Forelimb muscle (tissue), 1 donor: ENCODE data around the gene SERPINH1. TPM values are rescaled to one million over a fixed set of nuclear protein-coding genes. Genes with fewer than 3 reads are reported as not detected.

ENCODE experiments used
- DNase-seq: peaks from one replicate; pipeline ENCODE4 v3.0.0-alpha.2; 2013; ENCODE audit warnings: low read depth
- polyA plus RNA-seq: library from polyadenylated mRNA; unstranded; fragments of 120-200 nt; gene quantifications from one replicate; pipeline ENCODE4 v1.2.1, GENCODE V29; 2013; ENCODE audit not compliant: insufficient read length

The SERPINH1 gene
- polyA plus RNA-seq, 1 donor: 274 TPM

DNA sequence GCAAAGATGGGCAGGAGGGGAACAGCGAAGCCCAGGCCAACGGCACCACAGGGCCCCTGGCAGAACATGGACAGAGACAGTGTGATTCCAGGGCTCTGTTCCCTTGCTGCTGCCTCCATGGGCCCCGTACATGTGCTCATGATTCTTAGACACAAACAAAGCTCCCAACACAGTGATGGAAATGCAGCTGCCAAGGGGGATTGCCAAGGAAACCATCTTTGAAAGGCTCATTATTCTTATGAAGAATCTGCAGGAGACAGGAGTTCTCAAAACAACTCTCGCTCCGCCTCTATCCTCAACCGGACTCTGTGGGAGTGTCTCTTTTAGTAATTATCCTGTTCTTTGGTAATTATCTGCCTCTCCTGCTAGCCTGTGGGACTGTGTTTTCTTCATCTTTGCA, 32.2 kb downstream of the SERPINH1 start:
- DNase-seq: no peak

DNA sequence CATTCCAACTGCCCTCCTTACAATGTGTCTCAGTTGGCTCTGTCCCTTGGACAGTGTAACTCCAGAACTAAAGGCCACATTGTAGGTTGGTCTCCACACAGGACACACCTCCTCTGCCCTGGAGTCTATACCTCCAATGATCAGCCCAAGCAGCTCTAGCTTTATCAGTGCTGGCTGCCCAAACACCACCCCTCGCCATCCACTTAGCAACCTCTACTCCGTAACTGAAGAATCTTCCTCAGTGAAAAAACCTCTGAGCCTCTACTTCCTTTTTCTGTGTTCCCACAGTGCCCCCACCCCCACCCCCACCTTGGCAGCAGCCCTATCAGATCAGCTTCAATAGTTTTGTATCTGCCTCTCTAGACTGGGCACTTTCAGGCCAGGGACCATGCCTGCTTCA, 33.4 kb downstream of the SERPINH1 start:
- DNase-seq: no peak

DNA sequence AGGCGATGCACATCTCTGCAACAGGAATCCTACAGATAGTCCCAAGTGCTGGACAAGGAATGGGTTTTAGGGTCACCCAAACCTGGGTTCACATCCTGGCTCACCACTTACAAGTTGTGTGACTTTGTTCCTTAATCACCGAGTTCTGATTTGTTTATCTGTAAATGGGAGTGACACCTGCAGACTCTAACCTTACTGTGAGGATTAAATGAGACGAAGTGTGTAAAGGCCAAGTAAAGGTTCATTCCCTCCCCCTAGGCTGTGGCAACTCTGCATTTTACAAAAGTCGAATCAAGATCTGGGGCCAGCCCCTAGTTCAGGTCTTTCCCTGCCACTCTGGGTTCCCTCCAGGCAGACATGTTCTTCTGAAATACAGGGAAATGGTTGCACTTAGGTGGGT, 34.9 kb downstream of the SERPINH1 start:
- DNase-seq: no peak

DNA sequence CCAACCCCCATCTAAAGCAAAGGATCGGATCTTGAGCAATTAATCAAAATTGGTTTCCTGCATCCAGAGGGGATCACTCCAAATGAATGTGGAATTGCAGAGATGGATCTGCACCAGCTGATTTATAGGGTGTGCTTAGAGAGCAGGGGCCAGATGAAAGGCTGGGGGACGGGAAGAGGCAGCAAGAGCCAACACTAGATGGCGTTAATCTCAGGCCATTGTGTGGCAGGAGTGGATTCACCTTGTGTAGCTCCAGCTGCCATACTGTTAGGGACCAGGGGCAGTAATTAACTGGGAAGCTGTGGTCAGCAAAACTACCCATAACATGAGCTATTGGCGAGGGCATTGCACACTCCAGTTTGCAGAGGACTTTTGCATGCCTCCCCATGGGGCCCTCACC, 35.6 kb downstream of the SERPINH1 start:
- no peak for DNase-seq

DNA sequence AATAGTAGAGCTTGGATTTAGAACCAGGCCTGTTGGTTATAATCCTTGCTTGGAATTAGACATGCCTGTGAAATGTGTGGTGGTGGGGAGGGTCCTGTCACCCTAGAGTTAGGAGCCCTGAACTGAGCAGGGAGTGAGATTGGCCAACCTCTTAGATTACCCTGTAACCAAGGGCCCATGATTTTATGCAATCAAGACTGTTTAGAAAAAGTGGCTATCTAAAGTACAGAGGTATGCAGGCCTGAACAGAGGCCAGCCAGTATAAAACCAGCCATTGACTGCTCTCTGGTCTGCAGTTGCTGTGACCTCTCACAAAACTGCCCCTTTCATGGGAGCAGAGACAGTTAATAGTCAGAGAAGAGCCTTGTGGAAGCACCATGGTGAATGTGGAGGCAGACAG, 36.2 kb downstream of the SERPINH1 start:
- no peak for DNase-seq

DNA sequence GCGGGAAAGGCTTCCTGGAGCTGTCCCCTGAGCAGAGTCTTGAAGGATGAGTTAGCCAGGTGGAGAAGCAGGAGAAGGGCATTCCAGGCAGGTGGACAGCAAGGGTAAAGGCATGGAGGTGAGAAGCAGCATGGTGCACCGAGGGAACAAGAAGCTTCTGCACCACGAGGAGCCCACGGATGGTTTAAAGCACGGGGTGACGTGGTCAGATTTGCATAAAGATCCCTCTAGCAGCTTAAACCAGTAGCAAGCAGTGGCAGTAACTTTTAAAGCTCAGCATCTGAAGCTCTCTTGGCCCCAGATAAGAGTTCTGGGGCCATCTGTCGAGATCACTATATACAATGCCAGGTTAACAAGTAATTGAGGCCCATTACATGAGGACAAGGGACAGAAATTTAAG, 36.8 kb downstream of the SERPINH1 start:
- no peak for DNase-seq

DNA sequence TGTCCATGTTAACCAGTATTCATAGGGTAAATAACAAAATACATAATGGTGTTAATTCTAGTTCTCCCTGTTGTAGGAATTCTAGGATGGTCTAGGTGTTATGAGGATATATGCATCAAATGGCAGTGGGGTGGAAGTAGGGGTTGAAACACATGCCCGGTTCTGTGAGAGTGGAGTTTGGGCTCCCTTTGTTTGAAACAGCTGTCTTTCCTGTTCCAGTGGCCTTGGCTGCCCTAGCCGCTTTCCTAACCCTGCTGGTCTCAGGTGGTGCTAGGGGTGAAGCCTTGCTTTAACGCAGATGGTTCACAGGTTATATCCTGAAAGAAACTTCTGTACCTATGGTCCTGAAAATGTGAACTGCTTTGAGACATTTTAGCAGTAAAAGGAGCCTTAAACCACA, 38.3 kb downstream of the SERPINH1 start:
- no peak for DNase-seq

DNA sequence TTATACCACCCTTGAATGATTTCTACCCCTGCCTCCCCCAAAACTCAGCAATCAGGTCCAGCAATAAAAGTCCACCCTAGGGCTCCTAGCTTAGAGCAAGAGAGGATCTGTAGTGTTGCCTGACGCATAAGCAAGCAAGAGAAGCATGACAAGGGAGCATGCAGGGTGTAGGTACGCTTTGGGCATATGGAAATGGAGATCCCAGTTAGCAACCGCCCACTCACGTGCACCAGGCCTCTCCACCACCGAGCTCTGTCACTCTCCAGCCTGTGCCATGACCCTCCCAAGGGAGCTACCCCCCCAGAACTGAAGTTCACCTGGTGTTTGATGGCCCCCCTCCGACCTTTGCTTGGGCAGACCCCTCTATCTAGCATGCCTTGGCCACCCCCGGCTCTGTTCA, 39.4 kb downstream of the SERPINH1 start:
- DNase-seq: no peak

DNA sequence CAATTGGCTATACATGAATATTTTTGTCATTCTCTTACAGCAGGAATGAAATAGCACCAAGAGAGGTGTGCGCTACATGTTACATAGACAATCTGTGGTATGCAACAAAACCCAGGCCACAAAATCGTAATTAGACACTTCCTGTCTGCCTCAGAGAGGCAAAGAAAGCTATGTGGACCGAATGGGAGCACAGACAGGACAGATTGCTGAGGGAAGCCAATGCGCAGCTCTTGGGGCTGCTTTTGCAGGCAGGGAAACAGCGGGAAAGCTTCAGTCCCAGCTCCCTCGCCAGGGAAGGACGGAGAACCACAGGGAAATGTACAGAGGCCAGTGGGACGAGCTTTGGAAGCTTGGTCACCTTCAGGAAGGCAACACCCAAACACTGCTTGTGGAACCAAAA, 40.9 kb downstream of the SERPINH1 start:
- DNase-seq: no peak

DNA sequence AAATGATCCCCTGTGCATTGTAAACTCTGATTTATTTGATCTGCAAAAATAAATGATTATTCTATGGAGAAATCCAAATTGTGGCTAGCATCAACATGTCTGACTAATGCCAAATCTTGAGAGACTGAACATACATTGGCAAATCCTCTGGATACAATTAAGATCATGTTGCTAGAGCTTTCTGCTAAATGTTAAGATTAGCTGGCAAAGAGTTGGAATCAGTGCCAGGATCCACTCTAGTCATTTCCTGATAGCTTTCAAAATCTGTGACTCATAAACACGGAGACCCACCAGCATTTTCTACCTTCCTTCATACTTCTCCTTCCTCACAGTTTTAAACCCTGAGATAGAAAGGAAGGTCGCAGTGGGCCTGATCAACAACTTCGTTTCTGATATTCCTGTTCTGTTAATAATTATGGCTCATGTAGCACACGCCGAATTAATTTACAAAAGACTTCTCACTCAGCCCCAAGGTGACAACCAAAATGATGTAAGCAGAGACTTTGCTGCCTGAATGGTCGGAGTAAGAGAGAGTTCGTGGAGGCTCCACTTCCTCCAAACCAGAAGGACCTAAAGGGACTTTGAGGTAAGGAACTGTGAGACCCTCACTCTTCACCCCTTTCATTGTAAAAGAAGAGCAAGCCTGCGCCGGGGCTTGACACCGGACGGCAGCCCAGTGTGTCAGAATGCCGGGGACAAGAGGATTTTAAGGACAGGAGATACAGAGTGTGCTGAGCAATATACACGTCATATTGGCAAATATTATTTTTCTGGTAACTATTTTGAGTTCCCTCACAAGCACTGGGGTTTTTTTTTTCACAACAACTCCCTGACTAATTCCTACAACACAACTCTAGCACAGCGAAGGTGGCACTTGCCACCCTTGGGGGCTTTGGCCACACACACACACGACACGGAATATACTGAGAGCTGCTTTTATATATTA, 42.0 kb downstream of the SERPINH1 start:
- no peak for DNase-seq

DNA sequence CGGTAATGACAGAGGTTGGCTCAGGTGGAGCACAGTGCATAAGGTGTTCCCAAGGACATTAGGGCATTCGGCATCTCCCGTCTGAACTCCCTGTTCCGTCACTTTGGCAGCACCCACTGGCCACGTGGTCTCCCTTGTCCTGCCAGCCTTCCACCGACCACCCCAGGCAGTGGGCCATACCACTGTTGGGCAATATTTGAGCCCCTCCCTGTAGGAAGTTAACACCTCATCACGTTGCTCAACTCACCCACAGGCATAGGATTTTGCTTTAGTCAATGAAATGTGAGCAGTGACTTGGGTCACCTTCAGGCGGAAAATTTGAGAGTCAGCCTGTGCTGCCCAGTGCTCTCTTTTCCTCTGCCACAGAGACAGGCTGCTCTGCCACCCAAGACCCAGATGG, 44.0 kb downstream of the SERPINH1 start:
- DNase-seq: no peak

DNA sequence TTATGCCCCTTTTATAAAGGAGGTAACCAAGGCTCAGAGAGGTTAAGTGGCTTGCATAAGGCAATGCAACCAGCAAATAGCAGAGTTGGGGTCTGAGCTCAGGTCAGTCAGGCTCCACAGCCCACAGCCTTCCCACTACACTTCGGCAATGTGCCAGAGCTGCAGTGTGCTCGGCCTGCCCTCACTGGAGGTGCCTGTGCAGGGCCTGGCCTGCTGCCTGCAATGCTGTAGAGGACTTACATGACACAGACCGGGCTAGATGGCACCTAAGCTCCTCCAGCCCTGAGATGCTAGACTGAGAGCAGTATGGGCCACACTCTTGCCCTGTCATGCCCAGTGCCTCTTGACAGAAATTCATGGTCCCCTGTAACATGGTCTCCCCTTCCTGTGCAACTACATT, 49.8 kb downstream of the SERPINH1 start:
- no peak for DNase-seq

DNA sequence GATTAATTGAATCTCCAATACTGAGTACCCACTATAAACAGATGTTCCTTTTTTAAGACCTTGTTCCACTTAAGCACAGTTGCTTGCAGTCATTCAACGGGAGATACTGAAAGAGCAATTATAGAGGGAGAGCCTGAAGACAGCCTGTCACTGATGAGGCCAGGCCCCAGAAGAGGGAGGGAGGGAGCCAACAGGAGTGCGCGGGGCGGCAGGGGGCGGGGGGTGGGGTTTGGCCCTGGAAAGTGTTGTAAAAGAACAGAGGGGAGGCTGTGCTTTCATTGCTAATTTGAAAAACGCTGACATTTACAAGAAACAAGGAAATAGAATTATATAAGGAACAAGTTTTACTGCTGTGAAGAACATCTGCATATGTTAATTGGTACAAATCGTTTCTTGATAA, 53.7 kb downstream of the SERPINH1 start:
- no peak for DNase-seq

DNA sequence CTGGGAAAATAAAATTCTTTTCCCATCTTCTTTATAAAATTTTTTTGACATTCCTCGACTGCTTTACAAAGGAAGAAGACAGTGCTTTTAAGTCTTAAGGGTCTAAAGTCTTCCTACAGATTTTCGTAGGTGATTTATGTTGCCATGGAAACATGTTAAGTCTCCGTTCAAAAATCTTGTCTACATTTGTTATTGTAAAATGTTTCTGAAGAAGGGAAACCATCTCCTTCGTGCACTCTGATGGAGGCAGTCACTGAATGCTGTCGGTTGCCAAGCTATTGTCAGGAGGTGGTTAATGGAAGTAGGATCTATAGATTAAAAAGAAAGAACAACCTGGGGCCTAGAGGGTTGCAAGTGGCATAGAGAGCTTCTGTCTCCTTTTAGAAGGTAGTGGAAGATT, 54.2 kb downstream of the SERPINH1 start:
- no peak for DNase-seq

Other genes with a start within 250 kb of the SERPINH1 start
- 16.2 TPM for gene ARRB1, start 210.6 kb upstream of the SERPINH1 start, polyA plus RNA-seq
- 3,554 TPM for gene RPS3, start 162.7 kb upstream of the SERPINH1 start, polyA plus RNA-seq
- 5.7 TPM for gene KLHL35, start 129.1 kb upstream of the SERPINH1 start, polyA plus RNA-seq
- gene GDPD5, start 36.3 kb upstream of the SERPINH1 start, polyA plus RNA-seq: 24.7 TPM
- 10.7 TPM for gene MAP6, start 106.8 kb downstream of the SERPINH1 start, polyA plus RNA-seq
- not detected for gene MOGAT2, start 155.6 kb downstream of the SERPINH1 start, polyA plus RNA-seq
- 0.34 TPM for gene DGAT2, start 206.5 kb downstream of the SERPINH1 start, polyA plus RNA-seq